Heart left ventricle (tissue), 13 donors: ENCODE measurements around the gene PSKH1.

Source experiments
- POLR2A ChIP-seq, 2 donors: fragments of 450-650 bp; IDR thresholded peaks; one replicate each; pipeline ENCODE4 v1.6.1; 2017; ENCODE audit warnings: antibody characterized with exemption in 2 of 2, mild to moderate bottlenecking in 2 of 2, moderate library complexity in 2 of 2
- TF ChIP-seq, protein P1 (sequence below), 12 donors: fragments of 200-600 bp; sonication (generic) in 4 of 12; IDR thresholded peaks; one replicate each; pipeline versions ENCODE4 v1.5.0 to v1.8.0; 2018 to 2022; ENCODE audit warnings: antibody characterized with exemption in 12 of 12, mild to moderate bottlenecking in 5 of 12
- donor health status: ischemic (EF 13 %, LVEDD 7.1; RV severe dilation, severe dysfunction).
- donor health status: DM: no; HTN: yes; CAD: no.
- donor health status: DM: no; HTN: no; CAD: no.
- donor health status: ischemic (EF 25% LVEDD 6.9; RV normal size, moderate dysfunction).
- donor health status: ischemic (EF 25% LVEDD 5.7; RV mildly dilated, moderate dysfunction).
- donor health status: ischemic (EF 35%, LVEDD 5.7; RV mildly dilated, moderate dysfunction).
- donor health status: nonischemic (EF 11% LVEDD 7.7; RV severe dilation, severe dysfunction).
- donor health status: DM: yes; HTN: yes; CAD: no.
- donor health status: PGD.
- donor health status: ischemic (EF 29% LVEDD 5.4; RV normal size, mild dysfunction).
- donor health status: nonischemic (EF 23%, LVEDD 6.1; RV moderate dilation, normal function).

DNA sequence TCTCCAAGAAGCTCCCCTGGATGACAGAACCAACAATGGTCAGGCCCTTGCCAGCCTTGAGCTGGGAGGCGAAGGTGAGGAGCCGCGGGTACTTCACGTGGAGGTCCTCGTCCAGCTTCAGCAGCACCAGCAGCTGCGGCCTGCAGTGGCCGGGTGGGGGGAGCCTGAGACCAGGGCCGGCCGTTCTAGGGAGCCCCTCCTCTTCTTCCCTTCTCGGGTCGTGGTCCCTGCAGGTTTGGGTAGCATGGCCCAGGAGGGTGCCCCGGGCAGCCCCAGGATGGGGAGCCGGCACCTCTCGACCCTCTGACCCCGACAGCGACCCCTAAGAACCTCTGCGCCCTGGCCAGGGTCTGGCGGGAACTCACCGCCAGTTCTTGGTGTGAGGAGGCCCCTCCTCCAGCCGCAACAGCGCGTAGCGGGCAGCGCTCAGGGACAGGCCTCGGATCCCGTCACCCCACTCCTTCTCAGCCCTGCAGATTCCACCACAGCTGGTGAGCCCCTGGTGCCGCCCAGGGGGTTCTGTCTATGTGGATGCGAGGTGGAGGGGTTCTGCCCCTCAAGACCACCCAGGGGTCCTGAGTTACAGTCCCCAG lies 54.0 kb downstream of the PSKH1 start:
- TF ChIP-seq, protein P1, sequence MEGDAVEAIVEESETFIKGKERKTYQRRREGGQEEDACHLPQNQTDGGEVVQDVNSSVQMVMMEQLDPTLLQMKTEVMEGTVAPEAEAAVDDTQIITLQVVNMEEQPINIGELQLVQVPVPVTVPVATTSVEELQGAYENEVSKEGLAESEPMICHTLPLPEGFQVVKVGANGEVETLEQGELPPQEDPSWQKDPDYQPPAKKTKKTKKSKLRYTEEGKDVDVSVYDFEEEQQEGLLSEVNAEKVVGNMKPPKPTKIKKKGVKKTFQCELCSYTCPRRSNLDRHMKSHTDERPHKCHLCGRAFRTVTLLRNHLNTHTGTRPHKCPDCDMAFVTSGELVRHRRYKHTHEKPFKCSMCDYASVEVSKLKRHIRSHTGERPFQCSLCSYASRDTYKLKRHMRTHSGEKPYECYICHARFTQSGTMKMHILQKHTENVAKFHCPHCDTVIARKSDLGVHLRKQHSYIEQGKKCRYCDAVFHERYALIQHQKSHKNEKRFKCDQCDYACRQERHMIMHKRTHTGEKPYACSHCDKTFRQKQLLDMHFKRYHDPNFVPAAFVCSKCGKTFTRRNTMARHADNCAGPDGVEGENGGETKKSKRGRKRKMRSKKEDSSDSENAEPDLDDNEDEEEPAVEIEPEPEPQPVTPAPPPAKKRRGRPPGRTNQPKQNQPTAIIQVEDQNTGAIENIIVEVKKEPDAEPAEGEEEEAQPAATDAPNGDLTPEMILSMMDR (IDR thresholded peaks at IDR 0.05), result no peak
- no peak for TF ChIP-seq POLR2A (IDR thresholded peaks at IDR 0.05)
